Esophagus (tissue), 2 donors: Measurements from ENCODE around the gene SLC2A14. TPM values are rescaled to one million over a fixed set of nuclear protein-coding genes. Genes with fewer than 3 reads are reported as not detected.
"Not testable (repeated sequence)": the region's sequence is repeated elsewhere in the genome, so short reads cannot be mapped to it uniquely, and the experiment has no call there.

Source experiments
- H3K27ac ChIP-seq, 2 donors: one replicate each; pipeline ENCODE4 v1.5.1; 2013; ENCODE audit warnings: low read depth in 2 of 2, mild to moderate bottlenecking in 2 of 2, inconsistent platforms in 1 of 2, low read length in 1 of 2, moderate library complexity in 1 of 2
- H3K27me3 ChIP-seq, 2 donors: one replicate each; pipeline ENCODE4 v1.6.1; 2013; ENCODE audit warnings: low read length in 2 of 2, control low read depth in 1 of 2, mild to moderate bottlenecking in 1 of 2; ENCODE audit not compliant: insufficient read depth in 2 of 2, control insufficient read depth in 1 of 2
- H3K36me3 ChIP-seq, 2 donors: one replicate each; pipeline ENCODE4 v1.6.1; 2013; ENCODE audit warnings: low read length in 1 of 2; ENCODE audit not compliant: control insufficient read depth in 2 of 2, insufficient read depth in 2 of 2
- H3K4me1 ChIP-seq, 2 donors: one replicate each; pipeline ENCODE4 v1.6.1; 2013; ENCODE audit warnings: low read length in 1 of 2; ENCODE audit not compliant: control insufficient read depth in 2 of 2, insufficient read depth in 2 of 2
- H3K4me3 ChIP-seq, 2 donors: one replicate each; pipeline ENCODE4 v1.5.1; 2013; ENCODE audit warnings: low read length in 2 of 2, mild to moderate bottlenecking in 2 of 2, low read depth in 1 of 2, moderate library complexity in 1 of 2
- H3K9me3 ChIP-seq, 2 donors: one replicate each; pipeline ENCODE4 v1.6.1; 2013; ENCODE audit warnings: mild to moderate bottlenecking in 2 of 2, low read depth in 1 of 2, low read length in 1 of 2, moderate library complexity in 1 of 2; ENCODE audit not compliant: control insufficient read depth in 2 of 2, insufficient read depth in 1 of 2
- WGBS, 2 donors: extraction: QIAGEN DNeasy Blood & Tissue Kit; methylation state at CpG; one replicate each; pipeline ENCODE4 v1.1.7; 2013; 5-methylcytosine and 5-hydroxymethylcytosine counted together
- polyA plus RNA-seq, 2 donors: library from polyadenylated mRNA; stranded (reverse); fragments of 200-250 nt; gene quantifications; one replicate each; pipeline ENCODE4 v1.2.3, GENCODE V29; 2013
- donor health status: healthy with polysubstance abuse.
- donor health status: Bipolar disorder and iron deficiency.

The SLC2A14 gene
- polyA plus RNA-seq, 2 donors = not detected

DNA sequence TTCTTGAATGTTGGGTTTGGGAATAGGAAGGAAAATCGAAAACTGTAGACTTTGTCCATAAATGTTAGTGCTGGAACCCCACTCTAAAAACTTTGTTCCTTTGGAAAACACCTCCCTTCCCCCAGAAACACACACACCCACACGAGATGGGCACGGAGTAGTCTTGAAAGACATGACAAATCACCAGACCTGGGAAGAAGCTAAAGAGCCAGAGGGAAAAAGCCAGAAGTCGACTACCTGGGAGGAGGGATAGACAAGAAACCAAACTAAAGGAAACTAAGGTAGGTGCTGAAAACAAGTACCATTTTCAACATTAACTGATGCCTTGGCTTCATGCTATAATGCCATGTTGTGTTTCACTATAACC lies 84.4 kb downstream of the SLC2A14 start:
- Histone ChIP-seq H3K4me1 (no peaks in the 10 kb centered on the region), H3K9me3 (no peaks in the 10 kb centered on the region), H3K27me3 (no peaks in the 10 kb centered on the region), H3K27ac (no peak overlapping the region), H3K4me3 (no peak overlapping the region), H3K36me3 (no peaks in the 10 kb centered on the region)
- 17 to 19% methylated on average over 4 of the region's 4 CpGs for WGBS, 2 donors

DNA sequence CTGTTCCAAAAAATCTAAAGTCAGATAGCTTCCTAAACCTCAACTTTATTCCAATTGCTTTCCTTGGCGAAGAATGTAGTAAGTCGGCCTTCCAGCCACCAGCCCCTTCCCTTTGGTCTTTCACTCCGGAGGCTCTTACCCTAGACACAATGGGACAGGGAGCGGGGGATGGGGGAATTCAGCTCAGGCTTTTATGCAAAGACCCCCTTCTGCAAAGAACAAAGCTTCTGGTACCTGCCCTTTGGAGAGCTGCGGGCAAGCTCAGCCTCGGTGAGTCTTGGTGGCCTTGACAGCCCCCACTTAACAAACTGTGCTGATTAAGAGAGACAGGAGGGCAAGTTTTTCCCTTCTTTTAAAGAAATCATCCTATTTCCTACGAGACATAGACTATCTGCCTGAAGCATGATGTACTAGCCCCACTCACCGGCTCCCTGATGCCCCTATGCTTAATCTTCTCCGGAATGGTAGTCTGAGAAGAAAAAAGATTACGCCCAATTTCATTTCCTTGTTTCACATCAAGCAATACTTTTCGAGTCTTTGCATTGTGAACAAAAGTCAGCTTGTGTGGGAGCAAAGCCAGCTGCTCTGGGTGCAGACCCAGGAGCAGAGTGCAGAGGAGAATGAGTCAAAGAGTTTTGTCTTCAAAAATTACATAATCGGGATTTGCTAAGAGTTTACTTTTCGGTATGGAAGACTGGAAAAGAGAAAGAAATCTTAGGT lies 85.0 kb downstream of the SLC2A14 start:
- Histone ChIP-seq H3K27me3 (no peaks in the 10 kb centered on the region), H3K4me3 (no peak overlapping the region), H3K9me3 (no peaks in the 10 kb centered on the region), H3K27ac (no peak overlapping the region), H3K36me3 (no peaks in the 10 kb centered on the region), H3K4me1 (no peaks in the 10 kb centered on the region)
- WGBS, 2 donors = 39 to 42% methylated on average over 13 of the region's 13 CpGs

DNA sequence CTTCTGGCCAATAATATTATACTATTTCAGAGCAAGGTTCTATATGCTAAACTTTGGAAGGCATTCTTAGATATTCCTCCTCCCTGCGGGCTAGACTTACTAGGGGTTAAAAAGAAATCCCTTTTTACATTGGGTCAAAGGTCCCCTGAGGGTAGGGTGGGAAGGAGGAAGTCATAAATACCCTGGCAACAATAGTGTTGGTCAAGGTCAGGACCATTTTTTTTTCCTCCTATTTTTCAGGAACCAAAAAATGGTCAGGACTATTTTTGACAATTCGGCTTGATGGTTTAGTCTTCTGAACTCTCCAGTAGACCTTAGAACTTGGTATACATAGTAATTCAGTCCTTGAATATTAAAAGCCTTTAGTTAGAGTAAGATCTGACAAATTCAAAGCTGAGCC lies 88.0 kb downstream of the SLC2A14 start:
- H3K36me3 ChIP-seq = no peaks in the 10 kb centered on the region
- WGBS, 2 donors = 61 to 65% methylated on average over 2 of the region's 2 CpGs
- H3K9me3 ChIP-seq = no peaks in the 10 kb centered on the region
- H3K4me3 ChIP-seq = no peak overlapping the region
- no peaks in the 10 kb centered on the region for H3K27me3 ChIP-seq
- H3K27ac ChIP-seq = no peak overlapping the region
- H3K4me1 ChIP-seq = no peaks in the 10 kb centered on the region

DNA sequence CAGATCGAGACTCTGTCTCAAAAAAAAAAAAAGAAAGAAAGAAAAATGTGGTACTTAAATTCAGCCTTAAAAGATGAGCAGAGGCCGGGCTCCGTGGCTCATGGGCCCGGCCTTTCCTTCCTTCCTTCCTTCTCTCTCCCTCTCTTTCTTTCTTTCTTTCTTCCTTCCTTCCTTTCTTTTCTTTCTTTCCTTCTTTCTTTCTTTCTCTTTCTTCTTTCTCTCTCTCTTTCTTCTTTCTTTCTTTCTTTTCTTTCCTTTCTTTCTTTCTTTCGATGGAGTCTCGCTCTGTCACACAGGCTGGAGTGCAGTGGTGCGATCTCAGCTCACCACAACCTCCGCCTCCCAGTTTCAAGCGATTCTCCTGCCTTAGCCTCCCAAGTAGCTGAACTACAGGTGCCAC lies 89.3 kb downstream of the SLC2A14 start:
- not testable (repeated sequence) for H3K9me3 ChIP-seq, H3K4me1 ChIP-seq, H3K4me3 ChIP-seq, H3K27me3 ChIP-seq, H3K36me3 ChIP-seq, H3K27ac ChIP-seq
- 77 to 89% methylated on average over 9 of the region's 9 CpGs for WGBS, 2 donors

DNA sequence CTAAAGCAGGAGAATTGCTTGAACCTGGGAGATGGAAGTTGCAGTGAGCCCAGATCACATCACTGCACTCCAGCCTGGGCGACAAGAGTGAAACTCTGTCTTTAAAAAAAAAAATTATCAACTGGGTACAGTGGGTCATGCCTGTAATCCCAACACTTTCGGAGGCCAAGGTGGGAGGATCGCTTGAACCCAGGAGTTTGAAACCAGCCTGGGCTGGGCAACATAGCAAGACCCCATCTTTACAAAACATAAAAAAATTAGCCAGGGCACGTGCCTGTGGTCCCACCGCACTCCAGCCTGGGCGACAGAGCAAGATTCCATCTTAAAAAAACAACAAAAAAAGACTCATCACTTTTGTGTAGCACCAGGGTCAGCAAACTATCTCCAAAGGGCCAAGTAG lies 90.7 kb downstream of the SLC2A14 start:
- Histone ChIP-seq H3K27ac (no peak overlapping the region), H3K36me3 (no peaks in the 10 kb centered on the region), H3K4me3 (no peak overlapping the region), H3K4me1 (no peaks in the 10 kb centered on the region), H3K9me3 (no peaks in the 10 kb centered on the region), H3K27me3 (no peaks in the 10 kb centered on the region)
- 92 to 93% methylated on average over 6 of the region's 6 CpGs for WGBS, 2 donors

DNA sequence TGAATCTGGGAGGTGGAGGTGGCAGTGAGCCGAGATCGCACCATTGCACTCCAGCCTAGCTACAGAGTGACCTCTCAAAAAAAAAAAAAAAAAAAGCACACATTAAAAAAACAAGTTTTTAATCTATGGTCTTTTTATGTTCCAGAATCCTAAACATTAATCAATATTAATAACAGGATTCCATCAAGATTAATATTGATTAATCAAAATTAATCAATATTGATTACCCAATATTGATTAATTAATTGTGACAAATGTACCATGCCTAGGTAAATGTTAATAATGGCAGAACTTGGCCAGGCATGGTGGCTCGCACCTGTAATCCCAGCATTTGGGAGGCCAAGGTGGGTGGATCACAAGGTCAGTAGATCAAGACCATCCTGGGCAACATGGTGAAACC lies 91.4 kb downstream of the SLC2A14 start:
- no peaks in the 10 kb centered on the region for H3K9me3 ChIP-seq
- WGBS, 2 donors = 65 to 79% methylated on average over 3 of the region's 3 CpGs
- H3K27ac ChIP-seq = no peak overlapping the region
- no peak overlapping the region for H3K4me3 ChIP-seq
- no peaks in the 10 kb centered on the region for H3K27me3 ChIP-seq
- no peaks in the 10 kb centered on the region for H3K36me3 ChIP-seq
- no peaks in the 10 kb centered on the region for H3K4me1 ChIP-seq

DNA sequence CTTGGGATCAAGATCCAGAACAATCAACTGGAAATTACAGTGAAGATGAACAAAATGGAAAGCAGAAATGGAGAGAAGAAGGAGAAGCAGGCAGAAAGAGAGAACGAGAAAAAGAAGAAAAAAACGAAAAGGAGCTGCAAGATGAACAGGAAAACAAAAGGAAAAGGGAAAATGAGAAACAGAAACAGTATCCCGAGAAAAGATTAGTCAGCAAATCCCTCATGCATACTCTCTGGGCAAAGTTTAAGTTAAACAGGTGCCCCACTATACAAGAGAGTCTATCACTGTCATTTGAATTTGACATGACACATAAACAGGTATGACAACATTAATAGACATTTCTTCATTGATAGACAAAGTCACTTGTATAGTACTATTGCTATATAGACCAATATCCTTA lies 102.7 kb downstream of the SLC2A14 start:
- WGBS, 2 donors = 66 to 67% methylated on average over 3 of the region's 3 CpGs
- Histone ChIP-seq H3K36me3 (no peaks in the 10 kb centered on the region), H3K4me3 (no peak overlapping the region)

More for the DNA sequence above, 102.7 kb downstream of the SLC2A14 start:
- Histone ChIP-seq H3K9me3 (no peaks in the 10 kb centered on the region), H3K4me1 (no peaks in the 10 kb centered on the region), H3K27ac (no peak overlapping the region), H3K27me3 (no peaks in the 10 kb centered on the region)

Other genes with a start within 250 kb of the SLC2A14 start
- gene APOBEC1, start 207.0 kb downstream of the SLC2A14 start, polyA plus RNA-seq = not detected
- under 1 TPM in 1 of 2 donors, not detected in 1; 0.02 TPM for gene GDF3, start 177.1 kb downstream of the SLC2A14 start, polyA plus RNA-seq
- not detected for gene DPPA3, start 161.5 kb downstream of the SLC2A14 start, polyA plus RNA-seq
- not detected for gene CLEC4C, start 125.5 kb downstream of the SLC2A14 start, polyA plus RNA-seq
- not detected for gene NANOGNB, start 107.7 kb downstream of the SLC2A14 start, polyA plus RNA-seq
- under 1 TPM; under 0.01 to 0.02 TPM for gene NANOG, start 83.5 kb downstream of the SLC2A14 start, polyA plus RNA-seq
- 1 to 10 TPM; 1.2 to 2.1 TPM for gene SLC2A3, start 63.3 kb upstream of the SLC2A14 start, polyA plus RNA-seq
- 1 to 10 TPM; 4.2 TPM for gene FOXJ2, start 159.8 kb upstream of the SLC2A14 start, polyA plus RNA-seq
- gene C3AR1, start 193.4 kb upstream of the SLC2A14 start, polyA plus RNA-seq = under 1 TPM; 0.65 to 0.94 TPM
- gene NECAP1, start 209.4 kb upstream of the SLC2A14 start, polyA plus RNA-seq = 10 to 100 TPM; 12.0 to 12.1 TPM